ENCODE data around the gene GHRH. TPM values are rescaled to one million over a fixed set of nuclear protein-coding genes. Genes with fewer than 3 reads are reported as not detected.

The GHRH gene
- total RNA-seq, 1 donor from 2014 or later = not detected

GRCh38 chr20:37249304-37249703 is 12.3 kb downstream of the GHRH start:
- H3K9me3 Mint-ChIP-seq (ENCODE audit: unreplicated experiment) = peaks cover 2% of the 10 kb centered on the region
- no peaks in the 10 kb centered on the region for H3K4me1 Mint-ChIP-seq (ENCODE audit: unreplicated experiment)
- H3K36me3 Mint-ChIP-seq (ENCODE audit: unreplicated experiment) = peaks cover 2% of the 10 kb centered on the region
- H3K27ac Mint-ChIP-seq (ENCODE audit: unreplicated experiment) = no peak overlapping the region
- no peak overlapping the region for H3K4me3 Mint-ChIP-seq (ENCODE audit: unreplicated experiment)
- no peak for TF ChIP-seq CTCF (IDR thresholded peaks at IDR 0.05)
- no peak for DNase-seq (ENCODE audit: extremely low spot score, unreplicated experiment)
- H3K27me3 Mint-ChIP-seq (ENCODE audit: unreplicated experiment) = peaks cover 4% of the 10 kb centered on the region

DNA sequence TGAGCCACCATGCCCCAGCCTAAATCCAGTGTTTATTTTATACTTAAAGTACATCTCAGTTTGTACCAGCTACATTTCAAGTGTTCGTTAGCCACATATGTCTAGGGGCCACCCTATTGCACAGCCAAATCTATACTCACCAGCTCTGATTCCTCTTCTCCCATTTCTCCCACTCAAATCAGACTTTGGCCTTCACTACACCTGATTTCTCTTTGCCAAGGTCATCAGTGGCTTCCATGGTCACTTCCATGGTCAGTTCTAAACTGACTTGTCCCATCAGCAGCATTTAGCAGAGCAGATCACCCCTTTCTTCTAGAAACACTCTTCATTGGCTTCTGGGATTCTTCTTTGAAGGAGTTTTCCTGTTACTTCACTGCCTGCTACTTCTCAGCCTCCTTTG is 14.1 kb downstream of the GHRH start:
- Mint-ChIP-seq H3K9me3 (ENCODE audit: unreplicated experiment) (no peaks in the 10 kb centered on the region), H3K4me1 (ENCODE audit: unreplicated experiment) (no peaks in the 10 kb centered on the region), H3K36me3 (ENCODE audit: unreplicated experiment) (peaks cover 15% of the 10 kb centered on the region), H3K27ac (ENCODE audit: unreplicated experiment) (no peak overlapping the region), H3K27me3 (ENCODE audit: unreplicated experiment) (no peaks in the 10 kb centered on the region), H3K4me3 (ENCODE audit: unreplicated experiment) (no peak overlapping the region)
- TF ChIP-seq CTCF (IDR thresholded peaks at IDR 0.05) = no peak
- DNase-seq (ENCODE audit: extremely low spot score, unreplicated experiment) = no peak

DNA sequence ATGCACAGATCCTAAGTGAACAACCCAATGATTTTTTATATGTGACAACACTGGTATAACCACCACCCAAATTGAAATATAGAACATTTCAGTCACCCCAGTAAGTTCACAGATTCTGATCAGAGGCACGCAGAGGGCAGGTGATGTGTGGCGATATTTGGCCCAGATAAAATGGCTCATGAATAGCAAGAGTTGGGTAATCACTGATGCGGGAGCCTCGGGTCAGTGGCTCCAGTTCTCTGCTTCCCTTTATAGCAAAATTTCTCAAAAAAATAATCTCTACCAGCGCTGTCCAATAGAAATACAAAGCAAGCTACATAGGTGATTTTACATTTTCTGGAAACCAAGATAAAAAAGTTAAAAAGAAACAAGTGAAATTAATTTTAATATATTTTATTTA is 14.9 kb downstream of the GHRH start:
- Mint-ChIP-seq H3K4me3 (ENCODE audit: unreplicated experiment) (no peak overlapping the region), H3K36me3 (ENCODE audit: unreplicated experiment) (peaks cover 20% of the 10 kb centered on the region), H3K9me3 (ENCODE audit: unreplicated experiment) (no peaks in the 10 kb centered on the region), H3K27ac (ENCODE audit: unreplicated experiment) (no peak overlapping the region), H3K4me1 (ENCODE audit: unreplicated experiment) (no peaks in the 10 kb centered on the region), H3K27me3 (ENCODE audit: unreplicated experiment) (no peaks in the 10 kb centered on the region)
- no peak for TF ChIP-seq CTCF (IDR thresholded peaks at IDR 0.05)
- DNase-seq (ENCODE audit: extremely low spot score, unreplicated experiment) = no peak

DNA sequence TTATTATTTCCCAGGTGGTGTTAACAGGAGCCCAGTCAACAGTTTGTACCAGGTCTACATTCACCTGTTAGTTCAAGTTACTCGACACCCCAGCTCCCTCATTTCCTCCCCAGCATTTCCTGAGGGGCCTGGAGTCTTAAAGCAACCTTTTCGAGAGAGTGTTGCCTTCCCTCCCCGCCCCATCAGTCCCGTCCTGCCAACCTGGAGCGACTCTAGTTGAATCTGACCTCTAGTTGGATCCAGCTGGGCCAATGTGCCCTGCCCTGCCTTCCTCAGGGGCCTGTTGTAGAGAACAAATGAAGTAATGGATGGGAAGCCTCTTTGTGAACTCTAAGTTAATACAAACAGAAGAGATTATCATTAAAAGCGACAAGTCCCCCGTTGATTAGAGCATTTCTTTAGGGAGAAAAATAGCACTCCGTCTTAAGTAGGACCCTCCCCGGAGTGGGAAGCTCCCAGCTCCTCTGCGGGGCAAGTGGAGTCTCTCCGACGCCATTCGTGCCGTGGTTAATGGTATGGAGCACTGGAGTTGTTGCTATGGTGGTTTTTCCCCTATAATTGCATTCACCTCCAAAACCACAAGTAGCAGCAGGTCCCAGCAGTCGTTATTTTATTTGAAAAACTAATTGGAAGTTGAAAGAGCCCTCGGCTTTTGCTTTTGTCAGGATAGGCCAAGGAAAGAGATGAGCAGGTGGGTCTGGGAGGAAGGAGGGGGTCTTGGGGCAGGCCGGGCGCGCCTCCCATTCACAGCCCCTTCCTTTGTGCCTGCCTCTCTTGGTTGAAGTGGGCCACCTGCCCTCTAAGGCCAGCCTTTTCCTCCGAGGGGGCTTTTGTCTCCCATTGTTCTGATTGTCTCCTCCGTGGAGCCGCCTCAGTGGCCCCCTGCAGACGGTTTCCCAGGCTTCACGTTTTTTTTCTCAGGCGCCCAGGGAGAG is 16.1 kb downstream of the GHRH start:
- H3K27ac Mint-ChIP-seq (ENCODE audit: unreplicated experiment) = no peak overlapping the region
- no peak overlapping the region for H3K4me3 Mint-ChIP-seq (ENCODE audit: unreplicated experiment)
- no peaks in the 10 kb centered on the region for H3K27me3 Mint-ChIP-seq (ENCODE audit: unreplicated experiment)
- no peak for TF ChIP-seq CTCF (IDR thresholded peaks at IDR 0.05)
- no peak for DNase-seq (ENCODE audit: extremely low spot score, unreplicated experiment)
- H3K4me1 Mint-ChIP-seq (ENCODE audit: unreplicated experiment) = no peaks in the 10 kb centered on the region
- peaks cover 29% of the 10 kb centered on the region for H3K36me3 Mint-ChIP-seq (ENCODE audit: unreplicated experiment)
- H3K9me3 Mint-ChIP-seq (ENCODE audit: unreplicated experiment) = no peaks in the 10 kb centered on the region

GRCh38 chr20:37244572-37244957 is 17.0 kb downstream of the GHRH start:
- TF ChIP-seq CTCF (IDR thresholded peaks at IDR 0.05) = no peak
- Mint-ChIP-seq H3K9me3 (ENCODE audit: unreplicated experiment) (no peaks in the 10 kb centered on the region), H3K27ac (ENCODE audit: unreplicated experiment) (no peak overlapping the region), H3K4me1 (ENCODE audit: unreplicated experiment) (no peaks in the 10 kb centered on the region), H3K4me3 (ENCODE audit: unreplicated experiment) (no peak overlapping the region), H3K27me3 (ENCODE audit: unreplicated experiment) (no peaks in the 10 kb centered on the region), H3K36me3 (ENCODE audit: unreplicated experiment) (peaks cover 34% of the 10 kb centered on the region)
- no peak for DNase-seq (ENCODE audit: extremely low spot score, unreplicated experiment)

Measured in osteocyte (in vitro differentiated cells).